Stomach (tissue), 9 donors: Measurements from ENCODE around the gene ZNFX1. TPM values are rescaled to one million over a fixed set of nuclear protein-coding genes. Genes with fewer than 3 reads are reported as not detected.

Experiments
- DNase-seq, 2 donors: peaks; one replicate each; pipeline versions ENCODE4 v3.0.0 to v3.0.0-alpha.2; 2013 to 2019
- H3K27ac ChIP-seq, 5 donors: fragments of 200-600 bp in 4 of 5; sonication (generic) in 4 of 5; one replicate each; pipeline ENCODE4 v1.5.1; 2013 to 2019; ENCODE audit warnings: mild to moderate bottlenecking in 1 of 5, moderate library complexity in 1 of 5
- H3K27me3 ChIP-seq, 3 donors: fragments of 200-600 bp; sonication (generic); one replicate each; pipeline ENCODE4 v1.5.1; 2017 to 2019; ENCODE audit warnings: mixed run types in 1 of 3
- H3K36me3 ChIP-seq, 4 donors: fragments of 200-600 bp; sonication (generic); 1 replicate in 3 of 4; 2 replicates in 1 of 4; pipeline ENCODE4 v1.5.1; 2016 to 2019
- H3K4me1 ChIP-seq, 4 donors: fragments of 200-600 bp; sonication (generic); one replicate each; pipeline ENCODE4 v1.5.1; 2016 to 2019
- H3K4me3 ChIP-seq, 4 donors: fragments of 200-600 bp; sonication (generic) in 3 of 4; one replicate each; pipeline ENCODE4 v1.5.1; 2016 to 2019; ENCODE audit warnings: mild to moderate bottlenecking in 1 of 4
- H3K9me3 ChIP-seq, 4 donors: fragments of 200-600 bp; sonication (generic); one replicate each; pipeline ENCODE4 v1.5.1; 2016 to 2019
- EP300 ChIP-seq: sonication (generic); formaldehyde crosslinking; IDR thresholded peaks from one replicate; pipeline ENCODE4 v1.6.1; 2017; ENCODE audit warnings: antibody characterized with exemption
- POLR2A ChIP-seq, 4 donors: fragments of 450-650 bp; IDR thresholded peaks; one replicate each; pipeline ENCODE4 v1.6.1; 2016; ENCODE audit warnings: antibody characterized with exemption in 4 of 4, control low read depth in 2 of 4, mild to moderate bottlenecking in 1 of 4, moderate library complexity in 1 of 4
- POLR2AphosphoS5 ChIP-seq, 3 donors: sonication (generic); formaldehyde crosslinking; IDR thresholded peaks; one replicate each; pipeline ENCODE4 v1.6.1; 2016; ENCODE audit warnings: antibody characterized with exemption in 3 of 3
- WGBS, 5 donors: extraction: QIAGEN DNeasy Blood & Tissue Kit in 3 of 5; methylation state at CpG; one replicate each; pipeline versions ENCODE4 v1.1.5 to v1.1.7; 2013 to 2018; 5-methylcytosine and 5-hydroxymethylcytosine counted together
- intact Hi-C: fragments of 100-400 bp; cut with DNase I; formaldehyde crosslinking; loops from one replicate; pipeline ENCODE4 v1.15.1; 2023; ENCODE audit warnings: low total_unique reads
- polyA plus RNA-seq, 3 donors: library from polyadenylated mRNA; stranded (reverse); fragments of 200-250 nt; gene quantifications; one replicate each; pipeline ENCODE4 v1.2.3, GENCODE V29; 2013
- total RNA-seq, 5 donors: library from RNA; depleted of rRNA; stranded (reverse); fragments of >200 nt; gene quantifications; one replicate each; pipeline versions ENCODE4 v1.1.0 to v1.2.3, GENCODE V29; 2014 to 2016
- TF ChIP-seq, protein P1 (sequence below), 7 experiments: fragments of 450-650 bp in 4 of 7; fragments of 200-600 bp in 3 of 7; sonication (generic) in 3 of 7; IDR thresholded peaks; one replicate each; pipeline ENCODE4 v1.5.1; 2016 to 2019; ENCODE audit warnings: antibody characterized with exemption in 7 of 7, control low read depth in 2 of 7, mild to moderate bottlenecking in 1 of 7
- donor health status: healthy with polysubstance abuse.
- donor health status: Bipolar disorder and iron deficiency.
- donor health status: healthy.

The ZNFX1 gene
- total and polyA plus RNA-seq, 8 donors, result 5.2 to 29.6 (median 15.9) TPM

DNA sequence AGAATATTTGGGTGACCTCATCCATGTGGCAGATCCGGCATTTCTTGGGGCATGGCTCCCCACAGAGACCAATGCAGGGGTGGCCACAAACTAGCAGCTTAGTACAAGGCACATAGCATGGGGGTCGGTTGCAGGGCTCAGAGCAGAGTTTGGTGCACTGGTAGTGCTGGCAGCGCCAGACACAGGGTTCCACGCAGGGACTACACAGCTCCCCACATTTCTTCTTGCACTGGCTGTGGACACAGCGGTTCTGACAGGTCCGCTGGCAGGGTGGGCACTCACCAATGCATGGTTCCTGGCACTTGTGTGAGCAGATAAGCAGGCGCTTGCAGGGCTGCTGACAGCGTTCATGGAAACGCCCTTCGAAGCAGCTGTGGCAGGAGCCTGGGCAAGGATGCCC lies 29.6 kb downstream of the ZNFX1 start:
- Histone ChIP-seq H3K9me3 (no peaks in the 10 kb centered on the region), H3K36me3 (peaks cover 70 to 100% (median 100%) of the 10 kb centered on the region in 4 donors), H3K4me3 (no peak overlapping the region), H3K4me1 (peaks cover 0 to 18% (median 9%) of the 10 kb centered on the region in 4 donors), H3K27ac (no peak overlapping the region), H3K27me3 (no peaks in the 10 kb centered on the region)
- intact Hi-C loops, result no loop called here
- TF ChIP-seq, protein P1, sequence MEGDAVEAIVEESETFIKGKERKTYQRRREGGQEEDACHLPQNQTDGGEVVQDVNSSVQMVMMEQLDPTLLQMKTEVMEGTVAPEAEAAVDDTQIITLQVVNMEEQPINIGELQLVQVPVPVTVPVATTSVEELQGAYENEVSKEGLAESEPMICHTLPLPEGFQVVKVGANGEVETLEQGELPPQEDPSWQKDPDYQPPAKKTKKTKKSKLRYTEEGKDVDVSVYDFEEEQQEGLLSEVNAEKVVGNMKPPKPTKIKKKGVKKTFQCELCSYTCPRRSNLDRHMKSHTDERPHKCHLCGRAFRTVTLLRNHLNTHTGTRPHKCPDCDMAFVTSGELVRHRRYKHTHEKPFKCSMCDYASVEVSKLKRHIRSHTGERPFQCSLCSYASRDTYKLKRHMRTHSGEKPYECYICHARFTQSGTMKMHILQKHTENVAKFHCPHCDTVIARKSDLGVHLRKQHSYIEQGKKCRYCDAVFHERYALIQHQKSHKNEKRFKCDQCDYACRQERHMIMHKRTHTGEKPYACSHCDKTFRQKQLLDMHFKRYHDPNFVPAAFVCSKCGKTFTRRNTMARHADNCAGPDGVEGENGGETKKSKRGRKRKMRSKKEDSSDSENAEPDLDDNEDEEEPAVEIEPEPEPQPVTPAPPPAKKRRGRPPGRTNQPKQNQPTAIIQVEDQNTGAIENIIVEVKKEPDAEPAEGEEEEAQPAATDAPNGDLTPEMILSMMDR (IDR thresholded peaks at IDR 0.05), result no peak
- TF ChIP-seq POLR2AphosphoS5 (IDR thresholded peaks at IDR 0.05), result no peak
- no peak for TF ChIP-seq POLR2A (IDR thresholded peaks at IDR 0.05)
- DNase-seq, result no peak
- WGBS, 5 donors, result 72 to 88% (median 83%) methylated on average over 10 of the region's 10 CpGs

DNA sequence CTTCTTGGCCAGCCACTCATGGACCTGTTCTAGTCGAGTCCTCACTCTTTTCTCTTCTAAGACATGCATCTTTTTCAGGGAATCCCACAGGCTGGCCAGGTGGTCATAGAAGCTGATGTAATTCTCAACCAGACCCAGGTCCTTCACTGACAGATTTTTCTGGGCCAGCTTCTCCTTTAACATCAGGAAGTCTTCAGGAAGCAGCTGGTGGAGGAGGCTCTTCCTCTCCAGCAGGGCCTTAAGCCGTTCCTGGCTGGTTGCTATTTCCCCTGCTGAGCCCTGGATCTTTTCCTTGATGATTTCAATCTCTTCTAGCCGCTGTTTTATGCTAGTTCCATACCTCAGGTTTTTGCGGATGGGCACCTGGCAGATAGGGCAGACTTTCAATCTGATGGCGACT lies 30.1 kb downstream of the ZNFX1 start:
- Histone ChIP-seq H3K27me3 (no peaks in the 10 kb centered on the region), H3K9me3 (no peaks in the 10 kb centered on the region), H3K27ac (peak overlapping the region in 1 of 5 donors; percentile 3), H3K4me1 (peaks cover 0 to 18% (median 9%) of the 10 kb centered on the region in 4 donors), H3K36me3 (peaks cover 70 to 100% (median 100%) of the 10 kb centered on the region in 4 donors), H3K4me3 (no peak overlapping the region)
- intact Hi-C loops, result no loop called here
- DNase-seq, result peak in 1 of 2 donors; percentile 26
- TF ChIP-seq, protein P1 (IDR thresholded peaks at IDR 0.05), result no peak
- no peak for TF ChIP-seq POLR2A (IDR thresholded peaks at IDR 0.05)
- TF ChIP-seq EP300, result no peak
- no peak for TF ChIP-seq POLR2AphosphoS5 (IDR thresholded peaks at IDR 0.05)
- WGBS, 5 donors, result 58 to 75% (median 66%) methylated on average over 5 of the region's 5 CpGs

DNA sequence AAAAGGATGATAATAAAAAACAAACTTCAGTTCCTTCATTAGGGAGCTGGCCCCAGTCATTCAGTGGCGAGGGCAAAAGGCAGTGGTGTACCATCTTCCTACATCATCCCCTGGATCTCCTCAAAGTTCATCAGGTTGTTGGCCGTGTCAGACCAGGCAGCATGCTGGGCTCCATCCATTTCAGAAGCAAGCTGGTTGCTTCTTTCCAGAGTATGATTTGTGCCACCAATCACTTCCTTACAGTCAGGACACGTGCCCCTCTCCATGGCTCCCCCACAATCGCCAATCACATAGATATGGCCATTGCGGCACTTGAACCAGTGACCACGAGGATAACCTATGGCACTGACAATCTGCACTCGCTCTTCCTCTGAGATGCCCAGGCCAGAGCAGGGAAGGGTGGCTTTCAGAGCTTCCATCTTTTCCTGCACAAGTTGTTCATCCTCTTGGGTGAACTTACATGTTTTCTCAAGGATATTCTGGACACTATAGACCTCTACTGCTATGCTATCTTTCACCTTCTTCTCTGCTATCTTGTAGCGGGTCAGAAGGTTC lies 30.6 kb downstream of the ZNFX1 start:
- no peak for DNase-seq
- peak overlapping the region in 3 of 5 donors; percentile 3 to 58 (median 52) for H3K27ac ChIP-seq
- no peaks in the 10 kb centered on the region for H3K27me3 ChIP-seq
- intact Hi-C loops, result no loop called here
- peaks cover 0 to 18% (median 9%) of the 10 kb centered on the region in 4 donors for H3K4me1 ChIP-seq
- 85 to 93% (median 86%) methylated on average over 8 of the region's 8 CpGs for WGBS, 5 donors
- TF ChIP-seq, protein P1 (IDR thresholded peaks at IDR 0.05), result no peak
- H3K4me3 ChIP-seq, result no peak overlapping the region
- H3K36me3 ChIP-seq, result peaks cover 70 to 100% (median 100%) of the 10 kb centered on the region in 4 donors
- H3K9me3 ChIP-seq, result no peaks in the 10 kb centered on the region

DNA sequence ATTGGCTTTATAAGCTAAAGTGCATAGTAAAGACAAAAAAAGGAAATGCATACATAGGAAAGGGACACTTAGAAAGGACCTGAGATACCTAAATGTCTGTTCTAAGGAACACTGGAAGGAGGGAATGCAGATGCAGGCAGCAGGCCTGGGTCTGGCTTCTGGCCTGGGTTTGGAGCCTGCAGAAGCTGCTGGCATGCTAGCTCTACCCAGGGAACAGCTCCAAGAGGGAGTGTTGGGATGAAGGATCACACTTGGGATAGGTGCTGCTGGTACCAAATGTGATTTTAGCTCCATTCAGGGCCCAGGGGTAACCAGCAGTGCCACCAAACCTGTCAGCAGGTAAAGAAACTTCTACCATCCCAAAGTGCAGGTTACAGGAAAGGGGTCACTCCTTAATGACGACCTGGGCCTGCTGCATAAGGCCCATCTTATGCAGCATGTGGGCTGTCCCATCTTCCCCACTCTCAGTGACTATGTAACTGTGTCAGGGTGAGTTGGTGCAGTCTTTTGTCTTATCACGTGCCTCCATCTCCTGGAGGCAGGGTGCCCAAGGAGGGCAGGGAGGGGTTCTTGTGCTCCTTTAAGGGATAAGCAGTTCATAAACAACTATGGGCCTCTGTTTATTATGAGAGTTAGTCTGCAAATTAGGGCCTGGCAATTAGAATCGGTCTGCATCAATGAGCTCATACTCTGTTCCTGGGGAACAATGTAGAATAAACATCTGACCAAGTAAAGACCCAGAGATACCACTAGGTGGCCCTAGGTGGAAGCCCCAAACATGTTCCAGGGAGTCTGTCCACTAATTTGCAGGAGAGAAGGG lies 31.7 kb downstream of the ZNFX1 start:
- H3K27me3 ChIP-seq, result no peaks in the 10 kb centered on the region
- no peaks in the 10 kb centered on the region for H3K9me3 ChIP-seq
- WGBS, 5 donors, result 22 to 39% (median 24%) methylated on average over 3 of the region's 3 CpGs
- TF ChIP-seq POLR2A (IDR thresholded peaks at IDR 0.05), result no peak
- peak in 1 of 3 donors; percentile 20 for TF ChIP-seq POLR2AphosphoS5 (IDR thresholded peaks at IDR 0.05)
- TF ChIP-seq, protein P1 (IDR thresholded peaks at IDR 0.05), result peak in 5 of 7 experiments; percentile 39 to 67 (median 49)
- no peak for TF ChIP-seq EP300
- H3K4me3 ChIP-seq, result no peak overlapping the region
- peak in 1 of 2 donors; percentile 80 for DNase-seq
- peaks cover 0 to 18% (median 9%) of the 10 kb centered on the region in 4 donors for H3K4me1 ChIP-seq
- H3K27ac ChIP-seq, result peak overlapping the region in 2 of 5 donors; percentile 40 to 52
- peaks cover 71 to 100% (median 100%) of the 10 kb centered on the region in 4 donors for H3K36me3 ChIP-seq
- intact Hi-C loops, result no loop called here
